Right lobe of liver (tissue), 6 donors: ENCODE data around the gene PGM2. TPM values are rescaled to one million over a fixed set of nuclear protein-coding genes. Genes with fewer than 3 reads are reported as not detected.

Experiments used
- ATAC-seq, 4 donors: fragments of 200-7000 bp; cut with Tn5 transposase; one replicate each; pipeline ENCODE4 v1.9.1; 2020; ENCODE audit warnings: mild to moderate bottlenecking in 4 of 4, moderate library complexity in 4 of 4
- DNase-seq, 3 donors: peaks; one replicate each; pipeline ENCODE4 v3.0.0-alpha.2; 2020
- H3K27ac ChIP-seq, 3 donors: fragments of 200-600 bp; one replicate each; pipeline ENCODE4 v1.8.0; 2022
- H3K27me3 ChIP-seq, 2 donors: fragments of 200-600 bp; one replicate each; pipeline ENCODE4 v1.8.0; 2022
- H3K36me3 ChIP-seq, 4 donors: fragments of 200-600 bp; sonication (generic) in 1 of 4; one replicate each; pipeline versions ENCODE4 v1.5.1 to v1.8.0; 2017 to 2022; ENCODE audit warnings: control low read depth in 1 of 4
- H3K4me1 ChIP-seq, 4 donors: fragments of 200-600 bp; sonication (generic) in 1 of 4; one replicate each; pipeline versions ENCODE4 v1.5.1 to v1.8.0; 2017 to 2022; ENCODE audit warnings: control low read depth in 1 of 4
- H3K4me3 ChIP-seq, 3 donors: fragments of 200-600 bp; one replicate each; pipeline ENCODE4 v1.8.0; 2022
- H3K9me3 ChIP-seq, 4 donors: fragments of 200-600 bp; sonication (generic) in 1 of 4; one replicate each; pipeline versions ENCODE4 v1.5.1 to v1.8.0; 2017 to 2022; ENCODE audit warnings: control low read depth in 1 of 4
- CTCF ChIP-seq, 4 donors: fragments of 200-600 bp in 3 of 4; fragments of 450-650 bp in 1 of 4; IDR thresholded peaks; one replicate each; pipeline versions ENCODE4 v1.5.1 to v1.8.0; 2016 to 2022; ENCODE audit warnings: antibody characterized with exemption in 4 of 4, mild to moderate bottlenecking in 2 of 4
- POLR2A ChIP-seq: fragments of 450-650 bp; IDR thresholded peaks from one replicate; pipeline ENCODE4 v1.6.1; 2017; ENCODE audit warnings: antibody characterized with exemption, mild to moderate bottlenecking
- WGBS: methylation state at CpG from one replicate; pipeline ENCODE4 v1.1.6; 2018; ENCODE audit warnings: low coverage, low lambda C conversion rate; ENCODE audit not compliant: insufficient coverage; ENCODE audit errors: missing lambda C conversion rate; 5-methylcytosine and 5-hydroxymethylcytosine counted together
- intact Hi-C, 2 donors: fragments of 100-400 bp; cut with DNase I; formaldehyde crosslinking; loops; one replicate each; pipeline versions ENCODE4 v1.11.2 to v1.14.1; 2022
- total RNA-seq, 6 experiments: library from RNA; depleted of rRNA in 2 of 6; stranded (reverse); fragments of >200 nt in 2 of 6; fragmentation: NEBNext Ultra II Directional in 3 of 6; extraction: Animal tissue kit (Norgen Biotek cat#: 25700) in 3 of 6; gene quantifications; one replicate each; pipeline versions ENCODE4 v1.1.0 to v1.2.4, GENCODE V29; 2016 to 2023
- donor health status: DM: no; HTN: yes; CAD: no.
- donor health status: DM: no; HTN: no; CAD: no.
- donor health status: DM: no; HTN: no; CAD: no.
- donor health status: DM: no; HTN: yes; CAD: no.
- donor health status: DM: no; HTN: yes; CAD: no.

Gene PGM2
- total RNA-seq, 6 experiments from 2014 or later = 5.5 to 16.3 (median 7.3) TPM

- Histone ChIP-seq H3K9me3 (no peaks in the 10 kb centered on the region), H3K27ac (peak overlapping the region in 1 of 3 donors; percentile 19), H3K4me3 (no peak overlapping the region), H3K4me1 (peaks cover 0 to 18% (median 0%) of the 10 kb centered on the region in 4 donors), H3K36me3 (no peaks in the 10 kb centered on the region), H3K27me3 (no peaks in the 10 kb centered on the region)
- peak in 2 of 4 donors; percentile 15 to 22 for ATAC-seq
- no peak for TF ChIP-seq POLR2A
- no peak for TF ChIP-seq CTCF (IDR thresholded peaks at IDR 0.05)
- intact Hi-C loops = no loop called here
- 56% methylated on average over 7 of the region's 7 CpGs for WGBS
- peak in 2 of 3 donors; percentile 55 to 58 for DNase-seq
Measured at GRCh38 chr4:37895271-37895670, 68.8 kb downstream of the PGM2 start.

GRCh38 chr4:37896206-37896860, 69.8 kb downstream of the PGM2 start:
- Histone ChIP-seq H3K27ac (no peak overlapping the region), H3K9me3 (no peaks in the 10 kb centered on the region), H3K36me3 (no peaks in the 10 kb centered on the region), H3K27me3 (no peaks in the 10 kb centered on the region), H3K4me3 (no peak overlapping the region), H3K4me1 (peaks cover 0 to 18% (median 0%) of the 10 kb centered on the region in 4 donors)
- no peak for TF ChIP-seq POLR2A
- no peak for TF ChIP-seq CTCF (IDR thresholded peaks at IDR 0.05)
- no peak for DNase-seq
- intact Hi-C loops = no loop called here
- ATAC-seq = no peak

DNA sequence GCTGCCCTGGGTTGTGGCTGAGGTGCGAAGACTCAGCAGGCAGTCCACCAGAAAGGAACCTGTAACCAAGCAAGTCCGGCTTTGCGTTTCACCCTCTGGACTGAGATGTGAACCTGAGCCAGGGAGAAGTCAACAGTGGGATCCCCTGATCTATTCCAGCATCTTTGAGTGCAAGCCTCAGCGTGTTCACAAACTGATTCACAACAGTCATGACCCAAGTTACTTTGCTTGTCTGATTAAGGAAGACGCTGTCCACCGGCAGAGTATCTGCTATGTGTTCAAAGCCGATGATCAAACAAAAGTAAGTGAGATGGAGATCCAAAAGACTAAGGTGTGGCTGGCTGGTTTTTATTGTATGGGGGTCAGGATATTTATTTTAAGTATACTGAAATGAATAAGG, 75.7 kb downstream of the PGM2 start:
- no peak overlapping the region for H3K4me3 ChIP-seq
- DNase-seq (no peak), ATAC-seq (no peak)
- 82% methylated on average over 4 of the region's 7 CpGs for WGBS
- no peaks in the 10 kb centered on the region for H3K27me3 ChIP-seq
- no peaks in the 10 kb centered on the region for H3K36me3 ChIP-seq
- peaks cover 0 to 31% (median 10%) of the 10 kb centered on the region in 4 donors for H3K4me1 ChIP-seq
- no peak overlapping the region for H3K27ac ChIP-seq
- H3K9me3 ChIP-seq = no peaks in the 10 kb centered on the region
- TF ChIP-seq POLR2A = no peak
- no peak for TF ChIP-seq CTCF (IDR thresholded peaks at IDR 0.05)
- intact Hi-C loops = no loop called here

GRCh38 chr4:37902738-37903693, 76.5 kb downstream of the PGM2 start:
- no peak overlapping the region for H3K4me3 ChIP-seq
- intact Hi-C loops = no loop called here
- ATAC-seq = peak; percentile 22 to 51 (median 38)
- WGBS = 33% methylated on average over 9 of the region's 9 CpGs
- peaks cover 0 to 31% (median 10%) of the 10 kb centered on the region in 4 donors for H3K4me1 ChIP-seq
- H3K9me3 ChIP-seq = no peaks in the 10 kb centered on the region
- no peak for DNase-seq
- TF ChIP-seq POLR2A = no peak
- TF ChIP-seq CTCF (IDR thresholded peaks at IDR 0.05) = no peak
- no peaks in the 10 kb centered on the region for H3K36me3 ChIP-seq
- peak overlapping the region in 2 of 3 donors; percentile 9 to 50 for H3K27ac ChIP-seq
- no peaks in the 10 kb centered on the region for H3K27me3 ChIP-seq
